ENCODE results near the gene CALM3. TPM values are rescaled to one million over a fixed set of nuclear protein-coding genes. Genes with fewer than 3 reads are reported as not detected.

The CALM3 gene
- total RNA-seq, 3 donors from 2014 or later = 85.9 to 129 (median 86.6) TPM

GRCh38 chr19:46621191-46622117 is 20.3 kb downstream of the CALM3 start:
- no peaks in the 10 kb centered on the region for H3K27me3 ChIP-seq
- no peaks in the 10 kb centered on the region for H3K9me3 ChIP-seq
- no peak for DNase-seq (ENCODE audit: low spot score in 2 of 2)
- peak overlapping the region; percentile 48 to 68 for H3K27ac ChIP-seq
- H3K4me3 ChIP-seq = peak overlapping the region in 2 of 3 donors; percentile 7 to 41
- H3K36me3 ChIP-seq = no peaks in the 10 kb centered on the region
- H3K4me1 ChIP-seq = peaks cover 11 to 14% of the 10 kb centered on the region in 2 donors
- TF ChIP-seq POLR2A (IDR thresholded peaks at IDR 0.05) = no peak
- no peak for TF ChIP-seq POLR2AphosphoS5 (IDR thresholded peaks at IDR 0.05)
- TF ChIP-seq CTCF (IDR thresholded peaks at IDR 0.05) = no peak
- intact Hi-C loops (cut with DNase I; ENCODE audit: low total_unique reads) = no loop called here

GRCh38 chr19:46622118-46622446 is 21.0 kb downstream of the CALM3 start:
- Histone ChIP-seq H3K9me3 (no peaks in the 10 kb centered on the region), H3K27ac (peak overlapping the region in 1 of 2 donors; percentile 68), H3K4me3 (peak overlapping the region in 1 of 3 donors; percentile 41), H3K36me3 (no peaks in the 10 kb centered on the region), H3K4me1 (peaks cover 7 to 8% of the 10 kb centered on the region in 2 donors), H3K27me3 (no peaks in the 10 kb centered on the region)
- no peak for DNase-seq (ENCODE audit: low spot score in 2 of 2)
- TF ChIP-seq CTCF (IDR thresholded peaks at IDR 0.05) (no peak), POLR2AphosphoS5 (IDR thresholded peaks at IDR 0.05) (no peak), POLR2A (IDR thresholded peaks at IDR 0.05) (no peak)
- intact Hi-C loops (cut with DNase I; ENCODE audit: low total_unique reads) = no loop called here

- peak overlapping the region in 1 of 2 donors; percentile 89 for H3K27ac ChIP-seq
- H3K36me3 ChIP-seq = no peaks in the 10 kb centered on the region
- intact Hi-C loops (cut with DNase I; ENCODE audit: low total_unique reads) = no loop called here
- peak overlapping the region in 2 of 3 donors; percentile 25 to 49 for H3K4me3 ChIP-seq
- H3K4me1 ChIP-seq = peaks cover 5 to 7% of the 10 kb centered on the region in 2 donors
- H3K27me3 ChIP-seq = no peaks in the 10 kb centered on the region
- TF ChIP-seq POLR2AphosphoS5 (IDR thresholded peaks at IDR 0.05) = no peak
- no peak for TF ChIP-seq CTCF (IDR thresholded peaks at IDR 0.05)
- no peak for TF ChIP-seq POLR2A (IDR thresholded peaks at IDR 0.05)
- no peaks in the 10 kb centered on the region for H3K9me3 ChIP-seq
- no peak for DNase-seq (ENCODE audit: low spot score in 2 of 2)
Observed at GRCh38 chr19:46623915-46624502, 22.9 kb downstream of the CALM3 start.

GRCh38 chr19:46624958-46625661 is 24.0 kb downstream of the CALM3 start, which contains the start of gene PTGIR:
Gene PTGIR, minus strand, starts transcription at chr19:46625089. Its CDS starts 864 bp downstream, at chr19:46624225.
- peaks cover under 1 to 7% of the 10 kb centered on the region in 2 donors for H3K4me1 ChIP-seq
- TF ChIP-seq CTCF (IDR thresholded peaks at IDR 0.05) = no peak
- TF ChIP-seq POLR2AphosphoS5 (IDR thresholded peaks at IDR 0.05) = peak in 1 of 3 donors; percentile 32
- no peaks in the 10 kb centered on the region for H3K36me3 ChIP-seq
- no peaks in the 10 kb centered on the region for H3K27me3 ChIP-seq
- peak within 1 kb of the TSS in 2 of 3 donors; percentile 25 to 49 for H3K4me3 ChIP-seq
- no peak for DNase-seq (ENCODE audit: low spot score in 2 of 2)
- no peaks in the 10 kb centered on the region for H3K9me3 ChIP-seq
- intact Hi-C loops (cut with DNase I; ENCODE audit: low total_unique reads) = no loop called here
- peak within 1 kb of the TSS; percentile 59 to 89 for H3K27ac ChIP-seq
